Endothelial cell of hepatic sinusoid (primary cell): Measurements from ENCODE around the gene ATRX.
"Not testable (repeated sequence)": the region's sequence is repeated elsewhere in the genome, so short reads cannot be mapped to it uniquely, and the experiment has no call there.

Experiments
- in situ Hi-C: cut with HindIII; loops from 2 replicates; pipeline ENCODE4 v1.10.0; 2017; ENCODE audit warnings: low sequenced_read_pairs

ATRX gene

DNA sequence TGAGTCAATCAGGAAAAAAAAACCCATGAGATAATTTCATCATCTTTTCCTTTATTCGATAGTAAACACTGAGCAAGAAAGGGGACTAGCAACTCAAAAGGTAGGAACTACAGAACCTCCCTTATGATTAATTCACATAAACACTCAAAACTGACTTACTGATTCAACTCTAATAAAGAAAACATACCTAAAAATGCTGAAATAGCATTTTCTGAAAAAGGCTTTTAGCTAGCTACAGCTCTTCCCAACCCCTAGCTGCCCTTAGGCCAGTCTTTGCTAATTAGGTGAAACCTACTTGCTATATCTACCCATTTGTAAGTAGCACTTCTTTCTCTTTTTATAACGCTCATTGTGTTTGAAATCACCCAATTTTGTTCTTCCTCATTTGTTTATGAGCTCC is 150.6 kb downstream of the ATRX start:
- in situ Hi-C loops: no loop called here

DNA sequence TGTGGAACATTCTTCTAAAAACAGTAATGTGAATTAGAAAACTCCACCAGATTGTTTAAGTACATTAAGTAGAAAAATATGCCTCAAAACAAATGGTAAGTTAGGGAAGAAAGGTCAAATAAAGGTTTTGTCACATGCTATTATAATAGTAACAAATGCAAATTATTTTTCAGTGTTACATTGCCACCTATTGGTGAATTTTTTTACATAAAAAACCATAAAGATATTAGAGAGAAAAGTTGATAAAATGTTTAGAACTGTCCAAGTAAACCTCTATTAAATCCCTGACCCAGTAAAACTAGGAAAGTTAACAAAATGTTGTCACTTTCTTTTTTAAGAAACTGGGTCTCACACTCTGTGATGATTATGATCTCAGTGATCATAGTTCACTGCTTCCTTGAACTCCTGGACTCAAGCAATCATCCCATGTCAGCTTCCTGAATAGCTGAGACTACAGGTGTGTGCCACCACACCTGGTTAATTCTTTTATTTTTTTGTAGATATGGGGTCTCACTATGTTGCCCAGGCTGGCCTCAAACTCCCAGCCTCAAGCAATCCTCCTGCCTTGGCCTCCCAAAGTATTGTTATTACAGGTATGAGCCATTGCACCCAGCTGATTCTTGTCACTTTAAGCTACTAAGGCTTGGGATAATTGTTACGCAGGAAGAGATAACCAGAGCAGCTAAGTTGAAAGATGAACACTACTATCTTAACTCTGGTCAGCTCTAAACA is 157.6 kb downstream of the ATRX start:
- in situ Hi-C loops: no loop called here

DNA sequence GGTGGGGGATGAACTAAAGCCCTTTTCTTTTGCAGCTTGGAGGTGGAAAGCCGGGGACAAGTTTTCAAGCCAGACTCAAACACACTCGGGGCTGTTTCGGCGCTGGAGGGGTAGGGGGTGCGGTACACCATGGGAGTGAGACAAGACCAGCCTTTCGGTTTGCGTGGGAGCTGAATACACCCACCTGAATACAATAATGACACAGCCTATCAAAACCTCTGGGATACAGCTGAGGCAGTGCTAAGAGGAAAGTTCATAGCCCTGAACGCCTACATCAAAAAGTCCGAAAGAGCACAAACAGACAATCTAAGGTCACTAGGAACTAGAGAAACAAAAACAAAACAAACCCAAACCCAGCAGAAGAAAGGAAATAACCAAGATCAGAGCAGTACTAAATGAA is 163.3 kb downstream of the ATRX start:
- in situ Hi-C loops: no loop called here

DNA sequence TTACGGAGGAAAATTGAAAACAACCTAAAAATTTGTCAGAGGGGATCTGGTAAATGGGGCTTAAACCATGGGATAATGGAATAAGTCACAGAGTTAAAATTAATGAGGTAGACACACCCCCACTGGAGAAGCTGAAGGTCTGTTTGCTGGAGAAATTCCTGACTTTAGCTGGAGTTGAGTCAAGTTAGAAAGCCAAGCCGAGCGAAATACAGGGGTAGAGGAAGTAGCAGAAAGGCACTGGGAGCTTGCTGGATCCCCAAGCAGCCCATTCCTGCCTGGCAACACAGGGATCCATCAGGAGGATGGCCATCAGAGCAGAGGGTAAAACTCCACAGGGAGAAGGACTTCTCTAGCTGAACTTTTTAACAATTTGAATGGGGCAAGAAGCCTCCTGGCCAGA is 163.8 kb downstream of the ATRX start:
- in situ Hi-C loops: no loop called here

DNA sequence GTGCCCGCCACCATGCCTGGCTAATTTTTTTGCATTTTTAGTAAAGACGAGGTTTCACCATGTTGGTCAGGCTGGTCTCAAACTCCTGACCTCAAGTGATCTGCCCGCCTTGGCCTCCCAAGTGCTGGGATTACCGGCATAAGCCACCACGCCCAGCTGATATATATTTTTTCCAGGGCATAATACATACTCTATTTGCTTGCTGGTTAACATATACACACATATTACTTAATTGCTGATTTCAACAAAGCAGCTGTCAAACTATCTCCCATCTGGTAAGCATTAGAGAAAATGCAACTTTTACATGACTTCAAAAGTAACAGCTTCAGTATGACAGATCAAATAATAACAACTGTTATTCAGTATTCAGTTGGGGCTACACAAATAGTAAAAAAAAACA is 164.6 kb downstream of the ATRX start:
- in situ Hi-C loops: not testable (repeated sequence)

DNA sequence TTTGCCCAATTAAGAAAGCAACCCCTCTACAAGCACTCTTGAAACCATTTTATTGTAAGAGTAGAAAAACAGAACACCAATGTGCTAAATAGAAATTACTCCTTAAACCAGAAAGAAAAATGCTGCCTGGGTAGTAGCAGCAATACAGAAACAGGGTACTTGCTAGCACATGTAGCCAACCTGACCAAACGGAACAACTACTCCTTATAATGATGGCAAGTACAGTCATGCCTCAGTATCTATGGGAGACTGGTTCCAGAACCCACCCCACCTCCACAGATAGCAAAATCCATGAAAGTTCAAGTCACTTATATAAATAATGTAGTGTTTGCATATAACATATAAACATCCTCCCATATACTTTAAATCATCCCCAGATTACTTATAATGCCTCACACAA is 168.8 kb downstream of the ATRX start:
- in situ Hi-C loops: no loop called here

DNA sequence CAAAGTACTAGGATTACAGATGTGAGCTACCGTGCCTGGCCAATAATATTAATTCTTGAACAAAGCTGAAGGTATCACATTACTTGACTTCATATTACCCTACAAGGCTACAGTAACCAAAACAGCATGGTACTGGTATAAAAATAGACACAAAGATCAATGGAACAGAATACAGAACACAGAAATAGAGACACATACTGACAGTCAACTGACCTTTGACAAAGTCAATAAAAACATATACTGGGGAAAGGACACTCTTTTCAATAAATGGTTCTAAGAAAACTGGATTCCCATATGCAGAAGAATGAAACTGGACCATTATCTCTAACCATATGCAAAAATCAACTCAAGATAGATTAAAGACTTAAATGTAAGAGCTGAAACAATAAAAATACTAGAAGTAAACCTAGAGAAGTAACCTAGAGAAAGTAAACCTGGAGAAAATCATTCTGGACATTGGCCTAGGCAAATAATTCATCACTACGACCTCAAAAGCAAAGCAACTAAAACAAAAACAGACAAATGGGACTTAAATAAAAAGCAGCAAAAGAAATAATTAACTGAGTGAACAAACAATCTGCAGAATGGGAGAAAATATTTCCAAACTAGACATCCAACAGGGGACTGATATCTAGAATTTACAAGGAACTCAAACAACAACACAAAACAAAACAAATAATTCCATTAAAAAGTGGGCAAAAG is 182.2 kb downstream of the ATRX start:
- in situ Hi-C loops: no loop called here

DNA sequence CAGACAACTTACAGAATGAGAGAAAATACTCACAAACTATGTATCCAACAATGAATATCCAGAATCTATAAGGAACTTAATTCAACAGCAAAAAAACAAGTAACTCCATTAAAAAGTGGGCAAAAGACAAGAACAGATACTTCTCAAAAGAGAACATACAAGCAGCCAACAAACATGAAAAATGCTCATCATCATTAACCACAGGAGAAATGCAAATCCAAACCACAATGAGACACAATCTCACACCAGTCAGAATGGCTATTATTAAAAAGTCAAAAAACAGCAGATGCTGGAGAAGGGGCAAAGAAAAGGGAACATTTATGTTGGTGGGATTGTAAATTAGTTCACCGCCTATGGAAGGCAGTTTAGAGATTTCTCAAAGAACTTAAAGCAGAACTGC is 188.5 kb downstream of the ATRX start:
- in situ Hi-C loops: no loop called here

DNA sequence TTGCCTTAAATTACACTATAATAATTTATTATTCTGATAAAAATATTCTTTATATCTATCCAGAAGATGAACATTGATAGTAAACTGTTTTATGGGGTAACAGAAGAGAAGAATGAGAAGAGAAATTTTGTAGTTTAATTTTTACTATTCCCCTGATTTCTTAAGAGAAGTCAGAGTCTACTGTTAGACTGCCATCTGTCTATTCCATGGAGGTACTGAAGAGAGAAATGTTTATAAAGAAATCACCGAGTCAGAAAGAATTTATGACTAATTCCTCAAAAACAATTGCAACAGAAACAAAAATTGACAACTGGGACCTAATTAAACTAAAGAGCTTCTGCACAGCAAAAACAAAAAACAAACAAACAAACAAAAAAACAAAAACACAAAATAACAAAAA is 188.9 kb downstream of the ATRX start:
- in situ Hi-C loops: no loop called here

DNA sequence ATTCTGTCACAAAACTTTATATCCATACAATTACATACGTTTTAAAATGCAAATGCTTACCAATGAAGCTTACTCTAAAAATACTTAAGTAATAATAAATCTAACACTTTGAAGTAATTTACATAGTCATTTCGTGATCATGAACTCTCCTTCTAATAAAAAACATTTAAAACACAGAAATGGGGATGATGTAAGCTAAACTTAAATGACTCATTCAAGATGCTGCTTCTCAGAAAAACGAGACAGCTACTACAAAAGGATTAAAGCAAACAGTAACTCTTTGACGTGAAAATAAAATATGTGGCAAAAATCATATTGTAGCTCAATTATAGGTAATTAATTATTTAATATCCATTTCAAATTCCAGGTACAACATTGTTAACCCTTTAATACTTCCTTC is 190.2 kb downstream of the ATRX start:
- in situ Hi-C loops: no loop called here

DNA sequence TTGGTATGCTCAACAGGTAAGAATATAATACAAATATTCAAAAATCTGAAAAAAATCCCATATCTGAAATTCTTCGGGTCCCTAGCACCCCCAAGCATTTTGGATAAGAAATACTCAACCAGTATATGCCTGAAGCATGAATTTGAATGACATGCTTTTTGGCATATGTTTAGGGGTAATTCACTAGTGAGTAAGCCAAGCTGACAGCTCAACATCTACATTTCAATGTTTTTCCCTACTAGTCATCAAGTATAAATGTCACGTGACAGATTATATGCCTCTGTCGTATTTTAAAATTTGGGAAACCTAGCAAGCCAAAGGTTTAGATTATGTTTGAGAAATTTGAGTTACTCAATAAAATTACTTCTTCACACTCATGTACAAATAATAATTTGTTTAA is 213.7 kb downstream of the ATRX start:
- in situ Hi-C loops: no loop called here

DNA sequence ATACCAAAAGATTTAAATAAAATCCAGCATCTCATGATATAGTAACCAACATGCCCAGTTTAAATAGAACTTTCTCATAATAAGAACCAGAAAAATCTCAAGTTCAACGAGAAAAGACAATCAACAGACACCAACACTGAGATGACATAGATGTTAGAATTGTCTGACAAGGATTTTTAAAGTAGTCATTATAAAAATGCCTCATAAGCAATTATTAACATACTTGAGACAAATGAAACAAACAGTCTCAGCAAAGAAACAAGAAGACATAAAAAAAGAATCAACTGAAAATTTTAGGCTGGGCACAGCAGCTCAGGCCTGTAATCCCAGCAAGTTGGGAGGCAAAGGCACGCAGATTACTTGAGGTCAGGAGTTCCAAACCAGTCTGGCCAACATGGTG is 220.7 kb downstream of the ATRX start:
- in situ Hi-C loops: no loop called here

DNA sequence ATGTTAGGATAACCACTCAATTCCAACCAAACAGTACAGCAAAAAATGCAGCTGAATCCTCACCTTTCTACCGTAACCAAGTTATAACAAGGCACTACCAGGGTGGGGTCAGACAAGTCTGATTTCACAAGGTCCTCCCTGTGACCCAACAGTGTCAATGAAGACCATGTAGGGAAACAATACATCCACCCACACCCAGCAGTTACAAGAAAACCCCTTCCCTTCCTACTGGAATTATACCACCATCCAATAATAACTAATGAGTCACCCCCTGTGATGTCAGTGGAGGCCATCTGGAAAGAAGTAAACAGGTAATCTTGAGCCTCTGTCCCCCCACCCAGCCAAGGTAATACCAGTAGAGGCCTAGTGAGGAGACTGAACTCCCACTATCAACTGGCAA is 221.2 kb downstream of the ATRX start:
- in situ Hi-C loops: no loop called here

DNA sequence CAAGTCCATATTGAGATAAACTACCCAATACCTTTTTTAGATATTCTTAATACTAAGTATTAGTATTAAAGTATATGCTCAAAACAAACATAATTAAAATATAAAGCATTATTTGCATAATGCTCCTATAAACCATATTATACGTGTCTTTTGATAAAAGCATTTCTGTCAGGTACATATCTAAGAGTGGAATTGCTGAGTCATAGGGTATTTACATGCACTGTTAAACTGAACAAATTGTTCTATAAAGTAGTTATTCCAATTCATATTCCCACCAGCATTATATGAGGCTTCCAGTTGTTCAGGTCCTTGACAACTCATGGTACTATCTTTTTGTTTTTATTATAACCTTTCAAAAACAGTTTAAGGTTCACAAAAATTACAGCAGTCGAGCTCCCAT is 224.6 kb downstream of the ATRX start:
- in situ Hi-C loops: no loop called here

DNA sequence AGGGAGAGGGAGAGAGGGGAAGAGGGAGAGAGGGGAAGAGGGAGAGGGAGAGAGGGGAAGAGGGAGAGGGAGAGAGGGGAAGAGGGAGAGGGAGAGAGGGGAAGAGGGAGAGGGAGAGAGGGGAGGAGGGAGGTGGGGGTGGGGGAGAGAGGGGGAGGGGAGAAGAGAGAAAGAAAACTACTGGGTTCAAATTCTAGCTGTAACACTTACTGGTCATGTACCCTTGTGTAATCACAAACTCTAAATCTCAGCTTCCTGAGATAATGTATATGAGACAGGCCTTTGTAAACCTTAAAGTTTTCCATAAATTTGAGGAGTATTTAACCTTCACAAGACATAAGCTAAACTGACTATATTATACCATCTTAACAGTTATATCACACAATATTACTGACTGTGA is 229.7 kb downstream of the ATRX start:
- in situ Hi-C loops: no loop called here

DNA sequence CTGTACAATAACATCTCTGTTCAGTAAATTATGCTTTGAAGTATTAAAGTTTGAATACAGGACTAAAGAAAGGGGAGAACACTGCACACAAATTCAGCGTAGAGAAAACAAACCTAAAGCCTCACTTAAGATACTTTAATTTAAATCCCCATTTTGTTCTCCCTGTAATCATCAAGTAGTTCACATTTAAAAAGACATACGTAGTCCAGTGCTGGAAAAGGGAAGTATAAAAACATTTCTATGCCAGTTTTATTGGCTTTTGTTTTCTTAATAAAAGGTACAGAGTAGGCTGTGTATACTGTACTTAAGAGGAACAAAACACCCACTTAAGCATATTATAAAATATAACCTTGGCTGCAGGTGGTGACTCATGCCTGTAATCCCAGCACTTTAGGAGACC is 237.3 kb downstream of the ATRX start:
- in situ Hi-C loops: loop anchor here (5.0 kb wide), 1 partner anchor 34 kb away; no protein-coding TSS in a partner anchor

DNA sequence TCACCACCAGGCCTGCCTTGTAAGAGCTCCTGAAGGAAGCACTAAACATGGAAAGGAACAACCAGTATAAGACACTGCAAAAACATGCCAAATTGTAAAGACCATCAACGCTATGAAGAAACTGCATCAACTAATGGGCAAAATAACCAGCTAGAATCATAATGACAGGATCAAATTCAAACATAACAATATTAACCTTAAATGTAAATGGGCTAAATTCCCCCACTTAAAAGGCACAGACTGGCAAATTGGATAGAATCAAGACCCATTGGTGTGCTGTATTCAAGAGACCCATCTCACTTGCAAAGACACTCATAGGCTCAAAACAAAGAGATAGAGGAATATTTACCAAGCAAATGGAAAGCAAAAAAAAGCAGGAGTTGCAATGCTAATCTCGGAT is 246.2 kb downstream of the ATRX start:
- in situ Hi-C loops: not testable (repeated sequence)

DNA sequence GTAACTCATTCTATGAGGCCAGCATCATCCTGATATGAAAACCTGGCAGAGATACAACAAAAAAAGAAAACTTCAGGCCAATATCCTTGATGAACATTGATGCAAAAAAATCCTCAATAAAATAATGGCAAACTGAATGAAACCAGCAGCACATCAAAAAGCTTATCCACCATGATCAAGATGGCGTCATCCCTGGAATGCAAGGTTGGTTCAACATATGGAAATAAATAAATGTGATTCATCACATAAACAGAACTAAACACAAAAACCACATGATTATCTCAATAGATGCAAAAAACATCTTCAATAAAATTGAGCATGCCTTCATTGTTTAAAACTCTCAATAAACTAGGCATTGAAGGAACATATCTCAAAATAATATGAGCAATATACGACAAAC is 254.8 kb downstream of the ATRX start:
- in situ Hi-C loops: not testable (repeated sequence)

DNA sequence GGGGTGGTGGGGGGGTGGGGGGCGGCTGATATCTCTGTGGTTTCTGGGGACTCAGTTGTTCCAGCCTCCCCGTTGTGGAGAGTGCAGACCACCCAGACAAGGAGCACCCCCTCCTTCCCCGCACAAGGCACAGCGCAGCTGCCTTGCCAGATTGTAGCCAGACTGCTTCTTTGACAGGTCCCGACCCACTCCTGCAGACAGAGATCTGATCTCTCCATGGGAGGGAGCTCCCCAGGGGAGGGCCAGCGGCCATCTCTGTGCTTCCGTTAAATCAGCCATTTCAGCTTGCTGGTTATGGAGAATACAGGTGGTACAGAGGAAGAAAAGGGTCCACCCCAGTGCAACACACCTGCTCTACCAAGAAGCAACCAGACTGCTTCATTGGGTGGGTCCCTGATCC is 258.0 kb downstream of the ATRX start:
- in situ Hi-C loops: no loop called here

DNA sequence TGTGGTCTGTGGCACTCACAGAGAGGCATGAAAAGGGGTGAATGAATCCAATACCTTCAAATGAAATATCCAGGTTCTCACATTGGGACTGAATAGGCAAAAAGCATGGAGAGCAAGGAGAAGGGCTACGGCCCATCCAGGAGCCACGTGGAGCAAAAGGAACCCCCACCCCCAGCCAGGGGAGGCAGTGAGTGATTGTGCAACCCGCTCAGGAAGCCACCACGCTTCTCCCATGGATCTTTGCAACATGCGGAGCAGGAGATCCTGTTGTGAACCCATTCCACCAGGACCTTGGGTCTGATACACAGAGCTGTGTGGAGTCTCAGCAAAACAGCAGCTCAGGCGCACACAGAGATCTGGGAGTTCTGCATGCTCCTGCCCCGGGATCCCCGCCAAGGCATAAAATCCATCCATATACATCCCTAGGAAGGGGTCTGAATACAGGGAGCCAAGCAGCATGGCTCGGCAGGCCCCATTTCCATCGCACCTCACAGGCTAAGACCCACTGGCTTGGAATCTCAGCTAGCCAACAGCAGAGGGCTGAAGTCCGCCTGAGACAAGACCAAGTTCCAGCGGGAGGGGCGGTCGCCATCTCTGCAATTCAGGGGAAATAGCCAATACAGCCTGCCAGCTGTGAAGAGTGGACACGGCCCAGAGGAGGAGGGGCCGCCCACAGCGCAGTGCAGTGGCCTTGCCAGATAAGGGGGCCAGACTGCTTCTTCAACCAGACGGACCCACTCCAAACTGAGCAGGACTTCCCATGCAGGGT is 258.6 kb downstream of the ATRX start:
- in situ Hi-C loops: no loop called here

DNA sequence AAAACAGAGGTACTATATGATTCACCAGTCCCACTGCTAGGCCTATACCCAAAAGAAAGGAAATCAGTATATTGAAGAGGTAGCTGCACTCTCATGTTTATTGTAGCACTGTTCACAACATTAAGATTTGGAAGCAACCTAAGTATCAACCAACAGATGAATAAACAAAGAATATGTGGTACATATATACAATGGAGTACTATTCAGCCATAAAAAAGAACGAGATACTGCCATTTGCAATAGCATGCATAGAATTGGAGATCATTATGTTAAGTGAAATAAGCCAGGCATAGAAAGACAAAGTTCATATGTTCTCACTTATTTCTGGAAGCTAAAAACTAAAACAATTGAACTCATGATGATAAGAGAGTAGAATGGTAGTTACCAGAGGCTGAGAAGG is 266.3 kb downstream of the ATRX start:
- in situ Hi-C loops: no loop called here

DNA sequence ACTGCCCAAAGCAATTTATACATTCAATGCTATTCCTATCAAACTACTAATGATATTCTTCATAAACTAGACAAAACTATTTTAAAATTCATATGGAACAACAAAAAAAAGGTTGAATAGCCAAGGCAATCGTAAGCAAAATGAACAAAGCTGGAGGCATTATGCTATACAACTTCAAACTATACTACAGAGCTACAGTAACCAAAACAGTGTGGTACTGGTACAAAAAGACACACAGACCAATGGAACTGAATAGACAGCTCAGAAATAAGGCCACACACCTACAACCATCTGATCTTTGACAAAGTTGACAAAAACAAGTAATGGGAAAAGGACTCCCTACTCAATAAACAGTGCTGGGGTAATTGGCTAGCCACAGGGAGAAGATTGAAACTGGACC is 271.8 kb downstream of the ATRX start:
- in situ Hi-C loops: no loop called here
